ENCODE data around the gene TWNK.

TWNK gene

DNA sequence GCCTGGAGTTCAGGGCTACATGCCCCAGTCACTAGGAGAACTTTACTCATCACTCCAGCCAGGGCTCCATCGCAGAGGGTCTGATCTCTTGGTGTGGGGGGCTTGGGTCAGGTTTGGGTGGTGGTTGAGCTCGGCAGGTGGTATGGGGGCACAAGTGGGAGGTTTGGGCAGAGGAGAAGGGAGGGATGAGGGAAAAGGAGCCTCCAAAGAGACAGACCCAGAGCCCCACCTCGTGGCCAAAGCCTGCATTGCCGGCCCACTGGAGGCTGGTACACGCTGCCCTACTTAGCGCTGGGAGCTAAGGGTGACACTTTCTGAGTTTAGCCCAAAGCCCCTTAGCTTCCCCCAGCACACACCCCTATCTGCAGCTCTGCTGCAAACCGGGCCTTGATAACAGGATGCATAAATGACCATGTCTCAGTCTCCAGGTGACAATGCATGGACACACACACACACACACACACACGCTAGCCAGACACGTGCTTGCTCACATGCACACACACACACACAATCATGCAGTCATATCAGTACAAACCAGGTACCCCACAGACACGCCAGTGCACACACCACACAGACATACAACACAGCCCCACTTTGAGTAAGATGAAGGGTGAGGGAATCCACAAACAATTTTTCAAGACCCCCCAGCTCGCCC, 27.0 kb downstream of the TWNK start:
- no peak for DNase-seq (ENCODE audit: insufficient read length, low spot score)
- peak; percentile 85 for FAIRE-seq
- TF ChIP-seq POU2F2 (IDR thresholded peaks at IDR 0.05; ENCODE audit: low read depth, low read length) (no peak), SPI1 (IDR thresholded peaks at IDR 0.05; ENCODE audit: low read depth, low read length) (no peak), POLR2A (IDR thresholded peaks at IDR 0.05; ENCODE audit: low read depth, low read length) (no peak), TAF1 (IDR thresholded peaks at IDR 0.05; ENCODE audit: low read depth, low read length) (no peak), PAX5 (IDR thresholded peaks at IDR 0.05; ENCODE audit: insufficient read depth, low read length, severe bottlenecking) (no peak), POLR2AphosphoS5 (IDR thresholded peaks at IDR 0.05; ENCODE audit: low read depth, low read length) (no peak)

DNA sequence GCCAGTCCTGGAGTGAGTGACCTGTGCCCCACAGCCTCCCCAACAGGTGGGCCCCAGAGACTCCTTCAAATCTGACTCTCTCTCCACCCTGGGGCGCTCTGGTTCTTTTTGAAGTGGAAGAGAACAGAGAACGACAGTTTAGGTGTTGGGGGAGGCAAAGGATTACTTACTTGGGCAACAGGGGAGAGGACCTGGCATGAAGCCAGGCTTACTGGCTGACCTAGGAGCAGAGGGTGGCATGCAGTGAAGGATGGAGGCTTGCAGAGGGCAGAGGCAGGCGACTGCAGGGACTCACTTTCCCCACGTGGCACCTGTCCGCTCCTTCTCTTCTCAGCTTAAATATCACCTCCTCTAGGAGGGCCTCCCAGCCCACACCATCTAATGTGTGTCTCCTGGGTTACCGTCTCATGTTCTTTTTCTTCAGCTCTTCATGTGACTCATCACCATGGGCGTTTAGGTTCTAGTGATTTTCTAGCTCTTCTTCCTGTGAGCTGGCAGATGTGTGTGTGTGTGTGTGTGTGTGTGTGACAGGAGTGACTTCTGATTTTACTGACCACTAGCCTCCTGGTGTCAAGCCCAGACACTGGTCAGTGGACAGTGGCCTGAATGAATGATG, 27.7 kb downstream of the TWNK start:
- DNase-seq (ENCODE audit: insufficient read length, low spot score) = no peak
- no peak for FAIRE-seq
- TF ChIP-seq POU2F2 (IDR thresholded peaks at IDR 0.05; ENCODE audit: low read depth, low read length) = no peak
- no peak for TF ChIP-seq PAX5 (IDR thresholded peaks at IDR 0.05; ENCODE audit: insufficient read depth, low read length, severe bottlenecking)
- no peak for TF ChIP-seq TAF1 (IDR thresholded peaks at IDR 0.05; ENCODE audit: low read depth, low read length)
- TF ChIP-seq SPI1 (IDR thresholded peaks at IDR 0.05; ENCODE audit: low read depth, low read length) = no peak
- TF ChIP-seq POLR2AphosphoS5 (IDR thresholded peaks at IDR 0.05; ENCODE audit: low read depth, low read length) = no peak
- no peak for TF ChIP-seq POLR2A (IDR thresholded peaks at IDR 0.05; ENCODE audit: low read depth, low read length)

DNA sequence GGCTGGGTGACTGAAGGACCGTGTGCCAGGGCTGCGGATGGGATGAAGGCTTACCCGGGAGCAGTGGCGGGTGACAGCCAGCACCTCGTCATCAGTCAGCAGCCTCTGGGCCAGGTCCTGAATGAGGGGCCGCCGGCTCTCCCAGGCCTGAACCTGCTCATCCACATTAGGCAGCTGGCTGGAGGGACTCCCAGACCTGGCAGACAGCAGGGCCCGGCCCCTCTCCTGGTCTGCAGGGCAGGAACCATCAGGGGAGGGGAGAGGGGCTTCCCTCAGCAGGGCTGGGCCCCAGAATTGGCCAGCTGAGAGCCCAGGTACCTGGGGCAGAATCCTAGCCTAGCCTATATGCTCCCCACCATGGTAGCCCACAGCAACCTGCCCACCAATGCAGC, 28.2 kb downstream of the TWNK start:
- DNase-seq (ENCODE audit: insufficient read length, low spot score) = no peak
- no peak for TF ChIP-seq TAF1 (IDR thresholded peaks at IDR 0.05; ENCODE audit: low read depth, low read length)
- no peak for TF ChIP-seq POLR2A (IDR thresholded peaks at IDR 0.05; ENCODE audit: low read depth, low read length)
- no peak for TF ChIP-seq PAX5 (IDR thresholded peaks at IDR 0.05; ENCODE audit: insufficient read depth, low read length, severe bottlenecking)
- no peak for TF ChIP-seq POU2F2 (IDR thresholded peaks at IDR 0.05; ENCODE audit: low read depth, low read length)
- TF ChIP-seq SPI1 (IDR thresholded peaks at IDR 0.05; ENCODE audit: low read depth, low read length) = no peak
- no peak for TF ChIP-seq POLR2AphosphoS5 (IDR thresholded peaks at IDR 0.05; ENCODE audit: low read depth, low read length)
- FAIRE-seq = no peak

DNA sequence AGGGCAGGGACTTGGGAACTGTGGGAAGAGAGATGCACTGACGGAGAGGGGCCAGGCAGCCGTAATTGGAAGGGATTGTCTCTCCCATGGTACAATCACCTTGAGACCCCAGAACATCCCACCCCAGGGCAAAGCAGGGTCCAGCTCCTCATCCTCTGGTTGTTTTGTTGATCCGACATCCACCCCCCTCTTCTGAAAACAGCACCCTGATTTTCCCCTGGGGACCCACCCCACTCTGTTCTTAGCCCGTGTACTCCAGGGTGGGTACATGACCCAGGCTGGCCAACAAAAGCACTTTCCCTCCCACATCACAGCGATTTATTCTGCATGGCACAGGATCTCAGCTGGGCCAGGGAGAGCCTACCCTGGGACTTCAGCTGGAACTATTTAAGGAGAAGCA, 29.5 kb downstream of the TWNK start:
- no peak for TF ChIP-seq SPI1 (IDR thresholded peaks at IDR 0.05; ENCODE audit: low read depth, low read length)
- no peak for TF ChIP-seq TAF1 (IDR thresholded peaks at IDR 0.05; ENCODE audit: low read depth, low read length)
- no peak for TF ChIP-seq POLR2AphosphoS5 (IDR thresholded peaks at IDR 0.05; ENCODE audit: low read depth, low read length)
- TF ChIP-seq POU2F2 (IDR thresholded peaks at IDR 0.05; ENCODE audit: low read depth, low read length) = no peak
- TF ChIP-seq POLR2A (IDR thresholded peaks at IDR 0.05; ENCODE audit: low read depth, low read length) = no peak
- TF ChIP-seq PAX5 (IDR thresholded peaks at IDR 0.05; ENCODE audit: insufficient read depth, low read length, severe bottlenecking) = no peak
- FAIRE-seq = no peak
- no peak for DNase-seq (ENCODE audit: insufficient read length, low spot score)

DNA sequence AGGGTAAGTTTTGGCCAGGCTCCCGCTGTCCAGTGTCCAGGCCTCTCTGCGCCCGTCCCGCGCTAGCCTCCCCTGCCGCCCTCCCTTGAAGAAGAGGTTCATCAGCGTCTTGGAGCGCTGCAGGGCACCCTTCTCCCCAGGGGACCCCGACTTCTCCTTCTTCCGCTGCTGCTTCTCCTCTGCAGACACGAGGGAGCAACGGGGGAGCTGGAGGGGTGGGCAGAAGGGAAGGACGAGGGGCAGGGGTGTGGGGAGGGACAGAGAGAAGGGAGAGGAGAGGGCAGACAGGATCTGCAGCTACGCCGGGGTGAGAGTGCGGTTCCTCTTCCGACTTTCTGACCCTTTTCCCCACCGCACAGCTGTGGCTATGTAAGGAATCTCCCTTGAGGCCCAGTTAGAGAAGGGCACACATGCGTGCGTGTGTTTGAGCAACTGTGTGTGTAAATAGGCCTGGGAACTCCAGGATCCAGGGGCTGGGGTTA, 30.8 kb downstream of the TWNK start:
- DNase-seq (ENCODE audit: insufficient read length, low spot score) = no peak
- TF ChIP-seq POLR2A (IDR thresholded peaks at IDR 0.05; ENCODE audit: low read depth, low read length) (no peak), POU2F2 (IDR thresholded peaks at IDR 0.05; ENCODE audit: low read depth, low read length) (no peak)
- FAIRE-seq = no peak

DNA sequence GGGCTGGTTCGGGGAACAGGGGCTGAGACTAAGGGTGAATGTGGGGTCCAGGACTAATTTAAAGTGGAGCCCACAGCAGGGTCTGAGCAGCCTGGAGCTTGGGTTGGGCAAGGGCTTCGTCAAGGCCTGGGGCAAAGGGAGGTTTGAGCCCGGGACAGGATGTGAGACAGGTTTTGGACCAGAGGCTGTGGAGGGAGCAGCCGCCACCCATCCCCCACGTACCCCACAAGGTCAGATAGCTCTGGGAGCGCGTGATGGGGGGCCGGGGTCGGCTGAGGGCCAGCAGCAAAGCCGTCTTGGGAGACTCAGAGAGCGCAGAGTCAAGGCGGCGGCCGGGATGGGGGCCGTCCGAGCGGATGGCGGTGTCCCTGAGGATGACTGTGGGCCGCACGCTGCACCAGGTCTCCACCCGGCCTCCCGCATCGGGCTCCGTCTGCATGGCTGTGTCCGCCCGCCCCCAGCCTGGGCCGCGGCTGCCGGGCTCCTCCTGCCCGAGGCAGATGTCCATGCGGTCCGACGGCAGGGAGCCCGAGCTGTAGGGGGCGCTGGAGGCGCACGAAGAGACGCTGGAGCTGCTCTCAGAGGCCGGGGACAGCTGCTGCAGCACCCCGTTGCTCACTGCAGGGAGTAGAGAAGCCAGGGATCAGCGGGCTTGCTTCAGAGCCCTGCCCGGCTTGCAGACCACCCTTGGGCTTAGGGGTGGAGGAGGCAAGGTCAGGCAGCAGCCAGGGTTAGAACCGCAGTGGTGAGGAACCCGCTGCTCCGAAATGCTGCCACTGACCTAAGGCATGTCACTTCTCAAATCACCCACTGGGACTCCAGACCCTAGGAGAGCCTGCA, 31.5 kb downstream of the TWNK start:
- FAIRE-seq (peak; percentile 38), DNase-seq (ENCODE audit: insufficient read length, low spot score) (peak; percentile 83)
- no peak for TF ChIP-seq PAX5 (IDR thresholded peaks at IDR 0.05; ENCODE audit: insufficient read depth, low read length, severe bottlenecking)
- TF ChIP-seq POU2F2 (IDR thresholded peaks at IDR 0.05; ENCODE audit: low read depth, low read length) = no peak
- TF ChIP-seq POLR2A (IDR thresholded peaks at IDR 0.05; ENCODE audit: low read depth, low read length) = no peak
- TF ChIP-seq SPI1 (IDR thresholded peaks at IDR 0.05; ENCODE audit: low read depth, low read length) = no peak
- TF ChIP-seq TAF1 (IDR thresholded peaks at IDR 0.05; ENCODE audit: low read depth, low read length) = no peak
- TF ChIP-seq POLR2AphosphoS5 (IDR thresholded peaks at IDR 0.05; ENCODE audit: low read depth, low read length) = no peak

DNA sequence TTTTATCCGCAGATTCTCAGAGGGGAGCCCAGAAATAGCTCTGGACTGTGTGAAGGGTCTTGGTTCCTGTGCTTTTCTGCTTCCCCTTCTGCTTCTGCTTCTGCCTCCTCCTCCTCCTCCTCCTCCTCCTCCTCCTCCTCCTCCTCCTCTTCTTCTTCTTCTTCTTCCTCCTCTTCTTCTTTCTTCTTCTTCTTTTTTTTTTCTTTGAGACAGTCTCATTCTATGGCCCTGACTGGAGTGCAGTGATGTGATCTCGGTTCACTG, 32.0 kb downstream of the TWNK start:
- no peak for FAIRE-seq
- no peak for DNase-seq (ENCODE audit: insufficient read length, low spot score)
- TF ChIP-seq POLR2A (IDR thresholded peaks at IDR 0.05; ENCODE audit: low read depth, low read length) = no peak
- TF ChIP-seq POU2F2 (IDR thresholded peaks at IDR 0.05; ENCODE audit: low read depth, low read length) = no peak
- no peak for TF ChIP-seq PAX5 (IDR thresholded peaks at IDR 0.05; ENCODE audit: insufficient read depth, low read length, severe bottlenecking)
- TF ChIP-seq POLR2AphosphoS5 (IDR thresholded peaks at IDR 0.05; ENCODE audit: low read depth, low read length) = no peak
- no peak for TF ChIP-seq SPI1 (IDR thresholded peaks at IDR 0.05; ENCODE audit: low read depth, low read length)
- TF ChIP-seq TAF1 (IDR thresholded peaks at IDR 0.05; ENCODE audit: low read depth, low read length) = no peak

DNA sequence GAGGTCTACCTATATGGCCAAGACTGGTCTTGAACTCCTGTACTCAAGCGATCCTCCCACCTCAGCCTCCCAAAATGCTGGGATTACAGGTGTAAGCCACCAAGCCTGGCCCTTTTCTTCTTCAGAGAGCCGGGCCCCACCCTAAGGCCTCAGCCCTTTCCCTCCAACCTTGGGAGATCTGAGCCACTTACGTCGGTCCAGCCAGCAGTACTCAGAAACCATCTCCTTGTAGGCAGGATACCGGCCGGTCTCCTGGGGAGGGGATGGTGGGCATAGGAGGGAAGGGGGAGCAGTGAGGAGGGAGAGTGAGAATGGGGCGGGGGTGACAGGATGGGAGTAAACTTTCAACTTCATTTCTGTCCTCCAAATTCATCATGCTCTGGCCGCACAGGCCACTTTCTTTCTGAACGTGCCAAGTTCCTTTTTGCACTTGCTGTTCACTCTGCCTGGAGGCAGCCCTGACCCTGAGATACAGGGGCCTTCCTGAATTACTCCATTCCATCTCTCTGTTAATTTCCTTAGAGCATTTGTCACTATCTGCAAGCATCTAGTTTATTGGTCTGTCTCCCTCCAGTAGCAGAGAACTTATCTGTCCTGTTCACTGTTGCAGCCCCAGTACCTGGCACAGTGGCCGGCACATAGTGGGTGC, 33.2 kb downstream of the TWNK start:
- DNase-seq (ENCODE audit: insufficient read length, low spot score) = no peak
- no peak for FAIRE-seq
- TF ChIP-seq POU2F2 (IDR thresholded peaks at IDR 0.05; ENCODE audit: low read depth, low read length) (no peak), POLR2AphosphoS5 (IDR thresholded peaks at IDR 0.05; ENCODE audit: low read depth, low read length) (no peak), TAF1 (IDR thresholded peaks at IDR 0.05; ENCODE audit: low read depth, low read length) (no peak), POLR2A (IDR thresholded peaks at IDR 0.05; ENCODE audit: low read depth, low read length) (no peak), PAX5 (IDR thresholded peaks at IDR 0.05; ENCODE audit: insufficient read depth, low read length, severe bottlenecking) (no peak), SPI1 (IDR thresholded peaks at IDR 0.05; ENCODE audit: low read depth, low read length) (no peak)

DNA sequence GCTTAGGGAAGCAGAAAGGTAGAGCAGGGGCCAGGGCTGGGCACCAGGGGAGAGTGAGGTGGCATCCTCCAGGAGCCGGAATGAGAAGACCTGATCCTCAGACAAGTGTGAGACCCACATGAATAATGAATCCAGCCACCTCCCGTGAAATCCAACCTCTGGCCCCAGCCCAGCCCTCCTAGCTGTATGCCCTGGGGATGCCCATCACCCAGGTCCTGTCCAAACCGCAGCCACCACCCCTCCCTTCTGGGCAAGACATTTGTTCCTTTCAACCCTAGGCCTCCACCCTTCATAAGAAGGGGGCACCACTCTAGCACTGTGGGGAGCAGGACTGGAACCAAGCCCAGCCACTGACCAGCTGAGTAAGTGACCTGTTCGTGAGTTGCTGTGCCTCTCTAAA, 33.9 kb downstream of the TWNK start:
- DNase-seq (ENCODE audit: insufficient read length, low spot score) (no peak), FAIRE-seq (no peak)
- TF ChIP-seq SPI1 (IDR thresholded peaks at IDR 0.05; ENCODE audit: low read depth, low read length) (no peak), POLR2A (IDR thresholded peaks at IDR 0.05; ENCODE audit: low read depth, low read length) (no peak), PAX5 (IDR thresholded peaks at IDR 0.05; ENCODE audit: insufficient read depth, low read length, severe bottlenecking) (no peak), POU2F2 (IDR thresholded peaks at IDR 0.05; ENCODE audit: low read depth, low read length) (no peak), POLR2AphosphoS5 (IDR thresholded peaks at IDR 0.05; ENCODE audit: low read depth, low read length) (no peak), TAF1 (IDR thresholded peaks at IDR 0.05; ENCODE audit: low read depth, low read length) (no peak)

Measured in GM12891 (cell line).